GM18858 (cell line): Measurements from ENCODE around the gene SMG6.
"Not testable (repeated sequence)": the region's sequence is repeated elsewhere in the genome, so short reads cannot be mapped to it uniquely, and the experiment has no call there.

Experiments
- ATAC-seq: cut with Tn5 transposase; IDR thresholded peaks from one replicate; pipeline ENCODE4 v1.9.1; 2021; ENCODE audit not compliant: unreplicated experiment

Gene SMG6

GRCh38 chr17:2309338-2310154, 6.0 kb upstream of the SMG6 start:
- ATAC-seq = no peak

GRCh38 chr17:2304931-2305330, 1.3 kb upstream of the SMG6 start:
- ATAC-seq = no peak

- ATAC-seq = no peak
Measured at GRCh38 chr17:2302778-2303203, 794 bp downstream of the SMG6 start.

- ATAC-seq = no peak
Measured at GRCh38 chr17:2299756-2300155, 3.8 kb downstream of the SMG6 start.

GRCh38 chr17:2299136-2299535, 4.4 kb downstream of the SMG6 start:
- no peak for ATAC-seq

GRCh38 chr17:2297023-2297422, 6.6 kb downstream of the SMG6 start:
- no peak for ATAC-seq

- ATAC-seq = no peak
Measured at GRCh38 chr17:2295575-2295974, 8.0 kb downstream of the SMG6 start.

- no peak for ATAC-seq
Measured at GRCh38 chr17:2292100-2292499, 11.5 kb downstream of the SMG6 start.

GRCh38 chr17:2289878-2290478, 13.6 kb downstream of the SMG6 start:
- no peak for ATAC-seq

- ATAC-seq = no peak
Measured at GRCh38 chr17:2283302-2283701, 20.3 kb downstream of the SMG6 start.

GRCh38 chr17:2282297-2282873, 21.2 kb downstream of the SMG6 start:
- ATAC-seq = no peak

- no peak for ATAC-seq
Measured at GRCh38 chr17:2279707-2280106, 23.9 kb downstream of the SMG6 start.

- ATAC-seq = no peak
Measured at GRCh38 chr17:2277429-2278170, 26.0 kb downstream of the SMG6 start.

- no peak for ATAC-seq
Measured at GRCh38 chr17:2275722-2276121, 27.9 kb downstream of the SMG6 start.

GRCh38 chr17:2274414-2274813, 29.2 kb downstream of the SMG6 start:
- ATAC-seq = no peak

- no peak for ATAC-seq
Measured at GRCh38 chr17:2271985-2272702, 31.4 kb downstream of the SMG6 start.

GRCh38 chr17:2267354-2267753, 36.2 kb downstream of the SMG6 start:
- no peak for ATAC-seq

GRCh38 chr17:2266865-2267228, 36.7 kb downstream of the SMG6 start:
- ATAC-seq = peak; percentile 9

GRCh38 chr17:2266045-2266864, 37.3 kb downstream of the SMG6 start:
- peak; percentile 57 for ATAC-seq

GRCh38 chr17:2265166-2265565, 38.4 kb downstream of the SMG6 start:
- ATAC-seq = not testable (repeated sequence)
